ENCODE results near the gene IFT57.
A peak's percentile ranks its signal among the peaks of the same experiment; 100 is the strongest.

Gene IFT57

DNA sequence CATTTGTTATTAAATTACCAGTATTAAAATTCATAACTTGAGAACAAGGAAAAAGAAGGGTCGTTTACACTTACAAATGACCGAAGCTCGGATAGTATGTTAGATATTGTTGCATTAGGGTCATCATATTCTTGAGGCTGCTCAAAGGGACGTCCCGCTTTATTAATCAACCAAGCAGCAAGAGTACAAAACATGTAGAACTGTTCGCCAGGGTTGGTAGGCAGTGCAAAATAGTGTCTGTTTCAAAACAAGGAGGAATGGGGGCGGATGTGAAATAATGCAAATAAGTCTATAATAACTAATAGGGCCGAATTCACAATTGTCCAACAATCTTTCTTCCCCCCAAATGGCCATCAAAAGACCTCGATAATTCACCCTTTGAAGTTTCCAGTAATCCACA, 2.9 kb downstream of the IFT57 start:
- DNase-seq (ENCODE audit: low spot score): no peak

DNA sequence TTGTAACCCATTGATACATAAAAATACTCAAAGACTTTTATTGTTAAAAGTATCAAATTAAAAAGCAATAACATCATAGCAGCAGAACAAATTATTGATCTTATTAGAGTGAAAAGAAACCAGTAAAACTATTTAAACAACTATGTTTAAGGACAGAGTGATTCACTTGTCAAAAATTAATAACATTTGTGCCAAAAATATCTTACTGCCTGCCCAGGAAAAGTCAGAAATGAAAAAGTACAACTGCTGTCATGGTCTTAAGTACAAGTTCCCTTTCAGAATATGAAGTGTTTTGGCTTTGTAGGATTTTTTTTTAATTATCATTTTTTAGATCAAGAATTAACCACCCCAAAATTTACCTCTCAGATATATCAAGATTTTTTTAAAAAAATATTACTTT, 3.4 kb downstream of the IFT57 start:
- peak; percentile 10 for DNase-seq (ENCODE audit: low spot score)

DNA sequence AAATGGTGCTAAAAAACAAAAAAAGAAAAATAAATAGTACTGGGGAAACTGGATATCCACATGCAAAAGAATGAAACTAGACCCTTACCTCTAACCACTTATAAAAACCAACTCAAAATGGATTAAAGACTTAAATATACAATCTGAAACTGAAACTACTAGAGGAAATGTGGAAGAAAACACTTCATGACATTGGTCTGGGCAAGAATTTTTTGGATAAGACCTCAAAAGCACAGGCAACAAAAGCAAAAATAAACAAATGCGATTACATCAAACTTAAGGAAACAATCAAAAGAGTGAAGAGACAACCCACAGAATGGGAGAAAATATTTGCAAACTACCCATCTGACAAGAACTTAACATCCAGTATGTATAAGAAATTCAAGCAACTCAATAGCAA, 6.4 kb downstream of the IFT57 start:
- no peak for DNase-seq (ENCODE audit: low spot score)

DNA sequence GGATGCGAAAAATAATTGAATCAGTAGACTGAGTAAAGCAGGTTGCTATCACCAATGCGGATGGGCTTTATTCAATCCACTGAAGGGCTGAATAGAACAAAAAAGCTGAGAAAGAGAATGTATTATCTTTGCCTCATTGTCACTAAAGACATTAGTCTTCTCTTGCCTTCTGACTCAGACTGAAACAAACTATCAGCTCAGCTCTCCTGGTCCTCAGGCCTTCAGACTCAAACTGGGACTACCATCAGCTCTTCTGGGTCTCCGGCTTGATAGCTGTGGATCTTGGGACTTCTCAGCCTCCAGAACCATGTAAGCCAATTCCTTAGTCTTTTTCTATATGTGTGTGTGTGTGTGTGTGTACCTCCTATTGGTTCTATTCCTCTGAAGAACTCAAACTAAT, 12.6 kb downstream of the IFT57 start:
- no peak for DNase-seq (ENCODE audit: low spot score)

DNA sequence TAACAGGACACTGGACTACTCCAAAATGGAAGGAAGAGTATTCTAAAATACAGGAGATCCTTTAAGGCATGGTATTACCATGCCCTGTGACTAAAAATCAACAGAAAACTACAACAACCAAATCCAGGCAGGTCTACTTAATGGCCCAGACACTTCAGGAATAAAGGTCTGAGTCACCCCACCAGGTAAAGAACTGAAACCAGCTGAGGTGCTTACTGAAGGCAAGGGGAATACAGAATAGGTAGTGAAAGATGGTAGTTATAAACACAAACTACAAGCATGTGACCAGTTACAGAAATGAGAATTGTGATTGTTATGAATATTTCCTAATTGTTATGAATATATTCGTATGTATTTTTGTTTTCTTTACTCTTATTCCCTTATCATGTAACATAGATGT, 13.4 kb downstream of the IFT57 start:
- peak; percentile 51 for DNase-seq (ENCODE audit: low spot score)

DNA sequence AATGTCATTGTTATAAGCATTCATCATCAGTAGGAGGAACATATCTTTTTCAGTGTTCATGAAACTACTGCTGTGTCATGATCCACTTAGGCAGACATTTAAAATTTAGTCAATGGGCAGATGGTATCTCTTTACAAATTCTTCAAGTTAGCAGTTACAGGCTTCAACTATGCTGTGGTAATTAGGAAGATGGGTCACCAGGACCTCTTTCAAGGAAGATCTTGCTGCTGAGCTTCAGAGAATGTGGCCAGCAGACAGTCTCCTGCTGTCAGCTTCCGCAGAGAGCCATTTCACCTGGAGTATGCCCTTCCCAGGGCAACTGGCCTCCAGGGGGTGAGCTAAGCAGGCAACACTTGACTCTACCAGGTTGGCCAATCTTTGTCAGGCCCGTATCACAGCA, 19.4 kb downstream of the IFT57 start:
- no peak for DNase-seq (ENCODE audit: low spot score)

DNA sequence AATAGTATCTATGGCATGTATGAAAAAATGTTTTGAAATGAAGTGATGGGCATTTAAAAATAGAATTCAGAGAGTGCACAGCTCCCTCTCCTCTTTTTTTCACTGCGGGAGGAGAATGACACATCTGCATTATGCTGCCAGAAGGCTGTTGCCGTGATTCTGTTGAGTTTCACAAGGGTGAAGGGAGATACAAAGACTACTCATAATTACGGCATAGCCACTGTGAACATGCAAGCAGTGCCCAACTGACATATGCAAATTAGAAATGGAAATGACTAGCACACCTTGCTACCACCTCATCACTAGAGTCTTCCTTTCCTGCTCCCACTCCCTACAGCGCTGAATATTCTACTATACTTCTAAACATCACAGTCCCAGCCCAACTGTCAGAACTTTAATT, 20.1 kb downstream of the IFT57 start:
- DNase-seq (ENCODE audit: low spot score): no peak

DNA sequence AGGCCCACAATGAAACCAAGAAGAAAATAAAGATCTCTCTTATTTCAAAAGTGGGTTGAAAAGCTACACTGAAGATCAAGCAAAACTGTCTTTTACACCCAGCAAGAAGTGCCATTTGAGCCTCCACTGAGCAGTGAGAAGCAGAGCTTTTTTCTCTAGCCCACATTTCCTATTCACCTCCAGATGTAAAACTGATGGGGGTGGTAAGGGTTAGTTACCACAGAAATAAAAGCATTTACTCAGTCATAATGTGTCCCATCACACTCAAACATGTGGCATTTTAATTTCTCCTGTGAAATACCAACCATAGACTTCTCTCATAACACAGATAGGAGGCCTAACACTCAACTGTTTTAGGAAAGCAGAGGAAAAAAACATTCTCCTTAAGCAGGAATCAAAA, 21.0 kb downstream of the IFT57 start:
- no peak for DNase-seq (ENCODE audit: low spot score)

DNA sequence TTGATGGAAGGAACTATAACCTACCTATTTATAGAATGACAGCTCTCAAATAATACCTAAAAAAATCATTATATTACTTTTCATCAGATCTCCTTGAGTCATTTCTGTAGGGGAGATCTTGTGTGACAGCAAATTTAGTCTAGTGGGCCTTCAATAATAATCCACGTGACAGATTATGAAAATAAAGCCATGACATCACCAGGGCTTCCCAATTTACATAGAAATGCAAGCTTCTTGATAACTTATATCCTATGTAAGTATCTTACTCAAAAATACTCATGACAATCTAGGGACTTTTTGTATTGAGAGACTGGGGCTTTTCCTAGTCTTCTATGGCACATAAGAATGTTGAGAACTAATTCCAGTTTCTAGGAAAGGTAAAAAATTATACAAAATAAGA, 21.6 kb downstream of the IFT57 start:
- DNase-seq (ENCODE audit: low spot score): no peak

DNA sequence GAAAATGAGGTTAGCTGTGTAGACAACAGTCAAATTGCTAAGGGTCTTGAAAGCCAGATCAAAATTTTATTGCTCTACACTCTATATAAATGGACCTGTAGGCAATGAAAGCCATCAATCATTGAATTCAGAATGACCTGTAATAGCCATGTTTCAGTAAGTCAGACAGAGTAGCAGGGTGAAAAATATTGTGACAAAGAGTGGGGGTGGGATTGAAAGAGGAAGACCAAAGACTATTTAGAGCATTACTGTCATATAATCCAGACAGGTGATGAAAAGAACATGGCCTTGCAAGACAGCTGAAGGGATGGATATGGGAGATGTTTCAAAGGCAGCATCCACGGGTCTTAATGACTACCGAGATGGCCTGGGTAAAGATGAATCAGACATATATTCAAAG, 22.2 kb downstream of the IFT57 start:
- DNase-seq (ENCODE audit: low spot score): no peak

DNA sequence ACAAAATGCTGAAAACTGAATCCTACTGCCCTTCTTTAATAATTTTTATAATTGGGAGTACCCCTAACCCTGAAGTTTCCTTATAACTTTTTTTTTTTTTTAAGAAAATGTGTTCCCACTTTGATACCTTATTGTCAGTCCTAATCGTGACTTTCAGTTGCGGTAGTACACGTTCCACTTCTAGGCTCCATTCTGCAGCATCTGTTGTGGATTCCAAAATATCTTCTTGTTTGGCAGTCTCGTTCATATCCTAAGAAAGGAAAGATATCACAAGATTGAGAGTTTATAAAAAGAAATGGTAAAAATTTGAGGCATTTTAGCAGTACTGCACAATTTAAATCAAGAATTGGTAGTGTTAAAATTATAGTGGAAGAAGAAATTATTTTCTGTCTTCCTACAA, 30.8 kb downstream of the IFT57 start:
- no peak for DNase-seq (ENCODE audit: low spot score)

DNA sequence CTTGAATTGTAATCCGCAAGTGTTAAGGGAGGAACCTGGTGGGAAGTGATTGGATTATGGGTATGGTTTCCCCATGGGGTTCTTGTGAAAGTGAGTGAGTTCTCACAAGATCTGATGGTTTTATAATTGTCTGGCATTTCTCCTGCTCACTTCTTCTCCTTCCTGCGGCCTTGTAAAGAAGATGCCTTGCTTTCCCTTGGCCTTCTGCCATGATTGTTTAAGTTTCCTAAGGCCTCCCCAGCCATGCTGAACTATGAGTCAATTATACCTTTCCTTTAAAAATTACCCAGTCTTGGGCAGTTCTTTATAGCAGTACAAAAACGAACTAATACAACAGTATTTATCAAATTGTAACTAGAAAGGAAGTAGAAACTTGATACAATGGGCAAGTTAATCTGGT, 31.9 kb downstream of the IFT57 start:
- no peak for DNase-seq (ENCODE audit: low spot score)

DNA sequence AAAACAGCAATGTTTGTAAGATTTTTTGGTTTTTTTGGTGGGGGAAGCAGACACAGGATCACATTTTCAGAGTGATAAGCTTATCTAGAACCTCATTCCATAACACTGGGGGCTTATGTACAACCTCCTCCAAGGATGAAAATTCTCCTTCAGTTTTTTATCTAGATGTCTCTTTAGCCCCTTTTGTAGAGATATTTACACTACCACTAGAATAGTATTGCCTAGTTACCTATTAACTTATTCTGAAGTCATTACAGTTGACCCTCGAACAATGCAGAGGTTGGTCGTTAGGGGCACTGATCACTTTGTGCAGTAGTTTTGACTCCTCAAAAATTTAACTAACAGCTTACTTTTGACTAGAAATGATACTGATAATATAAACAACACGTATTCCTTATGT, 32.8 kb downstream of the IFT57 start:
- DNase-seq (ENCODE audit: low spot score): no peak

DNA sequence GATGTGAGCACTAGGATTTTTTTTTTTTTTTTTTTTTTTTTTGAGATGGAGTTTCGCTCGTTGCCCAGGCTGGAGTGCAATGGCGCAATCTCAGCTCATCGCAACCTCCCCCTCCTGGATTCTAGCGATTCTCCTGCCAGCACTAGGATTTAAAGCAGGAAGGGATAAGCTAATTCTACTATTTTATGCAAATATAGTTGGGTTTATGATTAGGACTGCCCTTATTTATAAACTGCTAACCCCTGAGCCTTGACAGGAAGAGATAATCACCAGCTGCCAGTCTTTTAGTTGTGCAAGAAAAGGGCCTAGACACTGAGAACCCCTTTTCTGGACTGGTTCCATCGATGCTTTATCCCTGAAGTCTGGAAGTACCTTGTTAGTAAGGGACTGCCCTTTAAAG, 36.7 kb downstream of the IFT57 start:
- DNase-seq (ENCODE audit: low spot score): no peak

DNA sequence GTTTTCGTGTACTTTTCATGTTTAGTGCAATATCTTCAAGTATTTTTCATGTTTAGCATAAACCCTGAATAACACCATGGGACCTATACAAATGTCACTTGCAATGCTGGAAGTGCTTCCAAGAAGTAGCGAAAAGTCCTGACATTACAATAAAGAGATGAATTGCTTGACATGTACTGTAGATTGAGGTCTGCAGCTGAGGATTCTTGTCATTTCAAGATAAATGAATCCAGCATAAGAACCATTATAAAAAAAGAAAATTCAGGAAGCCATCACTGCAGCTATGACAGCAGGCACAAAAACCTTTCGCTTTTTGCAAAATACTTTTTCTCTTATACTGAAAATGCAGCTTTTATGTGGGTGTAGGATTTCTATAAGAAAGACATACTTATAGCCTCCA, 37.4 kb downstream of the IFT57 start:
- no peak for DNase-seq (ENCODE audit: low spot score)

DNA sequence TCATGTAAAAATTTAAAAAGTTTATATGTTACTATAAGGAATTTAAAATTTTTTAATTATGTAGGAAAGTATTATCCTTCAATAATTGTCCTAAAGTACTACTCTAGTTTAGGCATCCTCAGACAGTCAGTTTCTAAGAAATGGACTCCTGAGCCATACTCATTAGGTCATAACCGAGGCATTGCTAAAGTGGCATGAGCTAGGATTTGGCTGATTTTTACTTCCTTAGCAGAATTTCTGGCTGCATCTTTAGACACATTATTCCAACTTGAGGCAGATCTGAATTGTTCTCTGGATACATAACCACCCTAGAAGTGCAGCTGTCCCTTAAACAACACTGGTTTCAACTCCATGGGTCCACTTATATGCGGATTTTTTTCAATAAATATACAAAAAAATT, 38.3 kb downstream of the IFT57 start:
- no peak for DNase-seq (ENCODE audit: low spot score)

DNA sequence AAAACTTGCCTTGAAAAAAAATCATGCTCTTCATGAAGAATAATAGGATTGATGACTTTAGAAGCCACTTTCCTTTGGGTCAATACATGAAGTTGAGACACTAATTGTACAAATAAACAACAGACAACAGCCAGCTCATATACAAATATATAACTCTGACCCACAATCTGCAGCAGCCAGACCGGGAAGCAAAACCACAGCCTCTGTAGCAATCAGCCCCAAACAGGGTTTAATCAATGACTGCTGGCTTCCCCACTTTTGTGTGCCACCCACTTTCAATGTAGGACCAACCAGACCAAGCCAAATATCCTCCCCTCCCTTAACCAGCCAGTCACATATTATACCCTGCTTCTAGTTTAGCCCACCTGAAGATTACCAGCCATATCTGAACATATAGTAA, 39.0 kb downstream of the IFT57 start:
- DNase-seq (ENCODE audit: low spot score): no peak

DNA sequence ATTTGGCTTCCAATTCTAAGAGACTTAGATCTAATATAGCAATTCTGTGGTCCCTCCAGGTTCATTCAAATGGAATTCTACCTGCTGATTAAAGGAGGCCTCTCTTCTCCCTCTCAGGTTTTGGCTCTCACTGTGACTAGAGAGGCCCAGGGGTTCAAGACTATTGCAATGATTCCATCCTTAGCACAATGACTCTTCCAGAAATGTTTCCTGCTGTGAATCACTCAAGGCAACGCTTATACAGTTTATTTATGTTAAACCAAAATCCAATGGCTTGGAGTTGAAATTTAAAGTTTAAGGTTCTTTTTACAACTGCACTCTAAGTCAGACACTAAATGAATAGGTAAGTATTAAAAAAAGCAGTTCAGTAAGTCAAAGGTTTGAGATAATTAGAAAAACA, 39.9 kb downstream of the IFT57 start:
- DNase-seq (ENCODE audit: low spot score): no peak

DNA sequence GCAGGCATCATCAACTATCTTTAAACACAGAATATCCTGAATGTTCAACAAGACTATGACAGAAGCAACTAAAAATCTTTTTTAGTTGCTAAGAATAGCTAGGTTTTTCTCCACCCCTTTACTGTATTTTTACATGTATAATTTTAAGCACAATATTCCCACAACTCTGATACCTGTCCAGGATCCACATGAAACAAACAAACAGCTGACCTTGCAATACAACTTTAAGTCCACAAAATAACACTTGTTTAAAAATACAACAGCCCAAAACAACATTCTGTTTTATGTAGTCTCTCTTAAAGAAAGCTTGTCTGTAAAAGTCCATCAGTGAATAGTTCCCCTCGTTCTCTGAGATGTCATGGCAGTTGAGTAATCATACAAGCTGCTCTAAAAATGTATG, 41.1 kb downstream of the IFT57 start:
- no peak for DNase-seq (ENCODE audit: low spot score)

DNA sequence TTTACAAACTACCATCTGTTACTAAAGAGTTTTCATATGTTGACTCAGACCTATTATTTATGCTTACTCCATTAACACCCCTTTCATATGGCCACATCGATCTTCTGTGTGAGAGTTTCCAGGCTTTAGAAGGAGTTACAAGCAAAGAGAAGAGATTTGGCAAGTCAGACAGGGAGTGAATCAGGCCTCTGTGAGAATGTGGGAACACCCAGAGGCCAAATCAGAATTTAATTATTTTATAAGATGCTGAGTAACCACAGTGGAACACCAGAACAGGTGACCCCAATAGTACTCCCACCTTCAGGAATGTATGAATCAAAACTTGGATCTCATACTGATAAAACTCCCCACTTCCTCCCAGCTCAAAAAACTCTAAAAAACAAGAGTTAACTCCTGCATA, 42.0 kb downstream of the IFT57 start:
- DNase-seq (ENCODE audit: low spot score): peak; percentile 17

DNA sequence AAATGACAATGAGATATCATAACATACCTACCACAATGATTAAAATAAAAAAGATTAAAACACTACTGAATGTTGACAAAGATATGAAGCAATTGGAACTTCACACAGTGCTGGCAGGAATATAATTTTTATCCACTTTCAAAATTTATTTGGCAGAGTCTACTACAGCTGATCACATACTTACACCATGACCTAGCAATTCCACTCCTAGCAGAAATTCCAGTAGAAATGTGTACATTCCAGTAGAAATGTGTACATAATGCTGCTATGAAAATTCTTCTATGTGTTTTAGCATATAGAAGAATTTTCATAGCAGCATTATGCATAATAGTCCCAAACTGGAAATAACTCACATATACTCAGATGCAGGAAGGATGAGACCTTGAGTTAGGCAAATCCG, 43.5 kb downstream of the IFT57 start:
- no peak for DNase-seq (ENCODE audit: low spot score)

DNA sequence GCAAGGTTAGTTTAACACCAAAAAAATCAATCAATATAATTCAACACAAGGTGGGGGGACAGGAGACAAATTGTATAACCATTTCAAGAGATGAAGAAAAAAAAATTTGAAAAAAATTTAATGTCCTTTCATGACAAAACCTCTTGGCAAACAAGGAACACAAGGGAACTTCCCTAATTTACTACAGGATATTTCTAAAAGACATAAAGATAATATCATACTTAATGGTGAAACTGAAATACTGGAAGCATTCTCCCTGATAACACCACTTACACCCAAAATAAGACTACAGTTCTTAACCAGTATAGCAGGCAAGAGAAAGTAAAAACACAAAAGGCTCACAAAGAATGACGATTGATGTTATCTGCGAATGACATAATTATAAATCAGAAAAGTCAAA, 44.7 kb downstream of the IFT57 start:
- DNase-seq (ENCODE audit: low spot score): no peak

DNA sequence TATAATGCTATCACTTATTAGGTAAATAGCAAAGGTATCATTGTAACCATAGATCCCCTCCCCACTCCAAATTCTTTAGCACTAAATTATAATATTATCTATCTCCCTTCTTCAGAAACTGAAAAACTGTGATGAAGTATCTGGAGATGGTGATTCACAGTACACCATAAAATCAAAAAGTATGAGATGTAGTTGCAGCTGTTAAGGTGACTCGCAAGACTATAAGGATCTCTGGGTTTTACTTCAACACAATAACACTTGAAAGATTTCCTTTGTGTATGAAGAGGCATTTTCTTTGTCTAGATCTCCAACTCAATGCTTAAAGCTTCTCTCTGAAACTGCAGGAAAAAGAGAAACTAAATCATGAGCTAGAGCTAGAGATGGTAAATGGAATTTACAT, 46.9 kb downstream of the IFT57 start:
- DNase-seq (ENCODE audit: low spot score): peak; percentile 50

DNA sequence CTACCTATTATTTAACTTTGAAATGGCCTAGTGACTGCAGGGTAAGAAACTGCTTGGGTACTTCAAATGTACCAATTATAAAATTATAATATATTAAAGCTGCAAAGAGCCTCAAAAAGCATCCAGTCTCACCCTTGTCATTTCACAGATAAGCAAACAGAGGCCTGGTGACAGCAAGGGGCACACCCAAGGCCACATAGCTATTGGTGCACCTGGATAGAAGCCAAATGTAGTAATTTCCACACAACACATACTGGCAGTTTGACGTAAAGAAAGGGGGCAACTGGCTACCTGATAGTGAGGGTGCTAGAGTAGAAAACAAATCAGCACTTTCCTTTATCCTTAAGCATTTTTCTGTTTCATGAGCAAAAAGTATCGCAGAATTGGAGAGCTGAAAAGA, 51.1 kb downstream of the IFT57 start:
- no peak for DNase-seq (ENCODE audit: low spot score)

DNA sequence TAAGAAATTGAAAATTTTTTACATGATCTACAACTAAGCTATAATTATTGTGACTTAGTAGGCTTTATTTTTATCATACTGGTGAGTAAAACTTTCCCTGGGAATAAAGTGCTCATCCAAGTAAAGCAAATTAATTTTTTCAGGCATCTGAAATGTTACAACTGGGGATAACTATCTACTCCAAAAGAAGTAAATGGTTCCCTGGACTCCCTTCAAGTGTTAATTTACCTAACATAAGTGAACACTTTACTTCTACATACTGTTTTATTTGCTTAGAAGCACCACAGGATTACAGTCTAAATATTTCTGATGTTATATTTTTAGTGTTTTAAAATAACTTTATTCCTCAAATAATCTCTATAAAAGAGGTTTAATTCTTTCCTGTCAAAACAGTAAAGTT, 57.8 kb downstream of the IFT57 start:
- DNase-seq (ENCODE audit: low spot score): no peak

DNA sequence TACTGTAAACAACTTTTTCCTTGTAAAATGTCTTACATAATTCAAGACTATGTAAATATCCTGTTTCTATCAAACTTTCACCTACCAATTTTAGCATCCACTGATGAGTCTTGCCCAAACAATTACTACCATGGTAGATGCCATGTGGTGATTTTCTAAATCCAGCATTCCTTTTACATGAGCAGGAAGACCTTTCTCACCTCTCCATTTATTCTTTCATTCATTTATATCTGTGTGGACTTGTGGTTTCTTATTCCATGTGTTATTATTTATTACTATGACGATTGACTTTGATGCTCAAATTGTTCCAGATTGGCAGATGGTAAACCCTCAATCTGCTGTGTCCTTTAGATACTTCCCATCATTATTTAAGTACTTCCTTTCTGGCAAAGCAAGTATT, 62.4 kb downstream of the IFT57 start:
- DNase-seq (ENCODE audit: low spot score): peak; percentile 89

Data from kidney tubule cell (primary cell).